SK-N-SH (cell line): ENCODE results near the gene LAPTM4A. TPM values are rescaled to one million over a fixed set of nuclear protein-coding genes. Genes with fewer than 3 reads are reported as not detected.

Experiments used
- CTCF ChIA-PET: fragments of 300-600, 350-600 bp; formaldehyde crosslinking; extraction: SDS; loops from one replicate; lab custom pipeline; 2021; lab: Yijun Ruan, JAX
- POLR2A ChIA-PET: fragments of 350-600 bp; sonication (Branson Sonifier 250); formaldehyde crosslinking; extraction: SDS; loops from one replicate; lab custom pipeline; 2020; ENCODE audit warnings: antibody characterized with exemption, inconsistent platforms; lab: Yijun Ruan, JAX
- DNase-seq: peaks from one replicate; pipeline ENCODE4 v3.0.0; 2012
- H2AFZ ChIP-seq: fragments of 200-600 bp; sonication (generic); 2 replicates; pipeline ENCODE4 v1.8.1; 2016; ENCODE audit warnings: antibody characterized with exemption, mild to moderate bottlenecking, low read depth
- H3F3A ChIP-seq: fragments of 200-600 bp; sonication (generic); replicated peaks from 2 replicates; pipeline ENCODE3; 2016; ENCODE audit warnings: antibody characterized with exemption, mild to moderate bottlenecking; ENCODE audit not compliant: insufficient read depth
- H3K27ac ChIP-seq, 2 experiments: fragments of 200-500 bp in 1 of 2; fragments of 200-600 bp in 1 of 2; sonication (Bioruptor generic) in 1 of 2; sonication (generic), shearing (Covaris generic) in 1 of 2; 2 replicates each; pipeline versions ENCODE4 v1.5.1 to v1.6.1; 2014 to 2016; ENCODE audit warnings: low read depth in 2 of 2, inconsistent platforms in 1 of 2, low read length in 1 of 2, mild to moderate bottlenecking in 1 of 2, mixed read lengths in 1 of 2
- H3K27me3 ChIP-seq: fragments of 200-600 bp; sonication (generic), shearing (Covaris generic); 2 replicates; pipeline ENCODE4 v1.6.1; 2016; ENCODE audit warnings: mixed run types; ENCODE audit not compliant: insufficient read depth
- H3K36me3 ChIP-seq, 2 experiments: fragments of 200-500 bp in 1 of 2; fragments of 200-600 bp in 1 of 2; sonication (Bioruptor generic) in 1 of 2; sonication (generic) in 1 of 2; replicated peaks in 1 of 2; 2 replicates each; pipeline versions ENCODE3 to v1.5.1; 2014 to 2016; ENCODE audit warnings: low read length in 1 of 2, mild to moderate bottlenecking in 1 of 2; ENCODE audit not compliant: insufficient read depth in 2 of 2, control insufficient read depth in 1 of 2
- H3K4me1 ChIP-seq, 2 experiments: fragments of 200-500 bp in 1 of 2; fragments of 200-600 bp in 1 of 2; sonication (Bioruptor generic) in 1 of 2; sonication (generic), shearing (Covaris generic) in 1 of 2; 2 replicates each; pipeline versions ENCODE4 v1.5.1 to v1.6.1; 2014 to 2016; ENCODE audit warnings: low read depth in 1 of 2, low read length in 1 of 2, mixed run types in 1 of 2; ENCODE audit not compliant: insufficient read depth in 2 of 2, control insufficient read depth in 1 of 2
- H3K4me2 ChIP-seq: fragments of 200-600 bp; sonication (generic), shearing (Covaris generic); 2 replicates; pipeline ENCODE4 v1.6.1; 2017; ENCODE audit warnings: mixed run types
- H3K4me3 ChIP-seq, 2 experiments: fragments of 200-500 bp in 1 of 2; fragments of 200-600 bp in 1 of 2; sonication (Bioruptor generic) in 1 of 2; sonication (generic), shearing (Covaris generic) in 1 of 2; 2 replicates each; pipeline versions ENCODE4 v1.5.1 to v1.8.1; 2014 to 2016; ENCODE audit warnings: low read depth in 2 of 2, inconsistent platforms in 1 of 2, low read length in 1 of 2, mild to moderate bottlenecking in 1 of 2, mixed read lengths in 1 of 2, moderate library complexity in 1 of 2
- H3K79me2 ChIP-seq: fragments of 200-600 bp; sonication (generic); 2 replicates; pipeline ENCODE4 v1.8.1; 2017; ENCODE audit warnings: mild to moderate bottlenecking; ENCODE audit not compliant: insufficient read depth
- H3K9ac ChIP-seq: fragments of 200-600 bp; sonication (generic); 2 replicates; pipeline ENCODE4 v1.6.1; 2017; ENCODE audit warnings: mixed run types
- H3K9me2 ChIP-seq: fragments of 200-600 bp; sonication (generic); 2 replicates; pipeline ENCODE4 v1.6.1; 2017; ENCODE audit warnings: mixed run types
- H3K9me3 ChIP-seq: fragments of 200-600 bp; sonication (generic); 2 replicates; pipeline ENCODE4 v1.6.1; 2017; ENCODE audit warnings: mixed run types, mild to moderate bottlenecking, moderate library complexity
- H4K20me1 ChIP-seq: fragments of 200-600 bp; sonication (generic); 2 replicates; pipeline ENCODE4 v1.6.1; 2017; ENCODE audit warnings: mild to moderate bottlenecking, mixed run types; ENCODE audit not compliant: insufficient read depth
- EZH2phosphoT487 ChIP-seq: fragments of 200-600 bp; sonication (generic); IDR thresholded peaks from 2 replicates; pipeline ENCODE4 v1.6.1; 2017; ENCODE audit warnings: low read depth, mixed run types, mild to moderate bottlenecking, antibody characterized with exemption, moderate library complexity, borderline replicate concordance
- FOXM1 ChIP-seq: IDR thresholded peaks from 2 replicates; pipeline ENCODE4 v1.4.0; 2012; ENCODE audit warnings: low read depth, mild to moderate bottlenecking
- GABPA ChIP-seq: IDR thresholded peaks from 2 replicates; pipeline ENCODE4 v1.4.0; 2012; ENCODE audit warnings: low read depth, mild to moderate bottlenecking
- GATA2 ChIP-seq: sonication (generic); formaldehyde crosslinking; IDR thresholded peaks from 2 replicates; pipeline ENCODE4 v1.5.0; 2020; ENCODE audit warnings: mild to moderate bottlenecking, missing genetic modification reagents
- MEF2A ChIP-seq: IDR thresholded peaks from 2 replicates; pipeline ENCODE4 v1.4.0; 2012; ENCODE audit warnings: low read depth, borderline replicate concordance
- MXI1 ChIP-seq: IDR thresholded peaks from 2 replicates; pipeline ENCODE4 v1.6.1; 2012; ENCODE audit warnings: mild to moderate bottlenecking, low read depth, low read length, improper control_type of control experiment
- NRF1 ChIP-seq: IDR thresholded peaks from 2 replicates; pipeline ENCODE4 v1.6.1; 2012; ENCODE audit warnings: low read depth, mild to moderate bottlenecking, low read length
- POLR2AphosphoS5 ChIP-seq: IDR thresholded peaks from 2 replicates; pipeline ENCODE4 v1.6.1; 2012; ENCODE audit warnings: low read depth, low read length
- RXRA ChIP-seq: IDR thresholded peaks from 2 replicates; pipeline ENCODE4 v1.4.0; 2012; ENCODE audit warnings: low read depth, mild to moderate bottlenecking, borderline replicate concordance
- TEAD4 ChIP-seq: IDR thresholded peaks from 2 replicates; pipeline ENCODE4 v1.4.0; 2012; ENCODE audit warnings: mild to moderate bottlenecking, borderline replicate concordance; ENCODE audit not compliant: insufficient read depth
- WGBS: methylation state at CpG from one replicate; pipeline ENCODE4 v1.1.6; 2017; ENCODE audit warnings: low lambda C conversion rate; 5-methylcytosine and 5-hydroxymethylcytosine counted together
- polyA plus RNA-seq, 3 experiments: library from polyadenylated mRNA; depleted of rRNA; stranded (reverse); fragments of >200 nt; gene quantifications; 2 replicates each; pipeline ENCODE4 v1.2.3, GENCODE V29; 2012
- TF ChIP-seq, protein P1 (sequence below): IDR thresholded peaks from 2 replicates; pipeline ENCODE4; 2012
- TF ChIP-seq, protein P2 (sequence below): fragments of 150-350 bp; IDR thresholded peaks from 2 replicates; pipeline ENCODE4 v1.6.1; 2016; ENCODE audit warnings: mild to moderate bottlenecking, low read depth, low read length
- TF ChIP-seq, protein P3 (sequence below): IDR thresholded peaks from 2 replicates; pipeline ENCODE4 v1.4.0; 2012; ENCODE audit warnings: low read depth
- TF ChIP-seq, protein P4 (sequence below): fragments of 150-350 bp; IDR thresholded peaks from 2 replicates; pipeline ENCODE4 v1.6.1; 2017; ENCODE audit warnings: antibody characterized with exemption, low read length, low read depth, borderline replicate concordance
- TF ChIP-seq, protein P5 (sequence below): IDR thresholded peaks from 2 replicates; pipeline ENCODE4 v1.6.1; 2012; ENCODE audit warnings: mild to moderate bottlenecking, low read depth, low read length, moderate library complexity

Gene LAPTM4A
- polyA plus RNA-seq, 1 of the 3 experiments (the other 2 are of a cell fraction), result 306 TPM

DNA sequence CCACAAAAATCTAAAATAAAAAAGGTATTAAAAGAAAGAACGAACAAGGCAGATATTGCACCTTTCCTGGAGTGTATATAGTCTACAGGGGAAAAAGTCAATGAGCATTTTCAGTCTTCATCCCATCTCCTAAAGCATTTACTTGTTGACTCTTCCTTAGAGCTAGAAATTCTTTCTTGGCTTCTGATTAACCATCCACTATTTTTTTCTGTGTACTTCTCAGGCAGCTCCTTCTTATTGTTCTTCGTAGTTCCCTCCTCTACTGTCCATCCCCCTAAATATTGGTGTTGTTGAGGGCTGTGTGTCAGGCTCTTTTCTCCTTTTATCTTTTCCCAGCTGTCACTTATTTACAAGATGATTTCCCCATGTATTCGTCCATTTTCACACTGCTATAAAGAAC, 3.5 kb upstream of the LAPTM4A start:
- no peak for DNase-seq
- no peaks in the 10 kb centered on the region for H3K9me2 ChIP-seq
- H3K36me3 ChIP-seq, result no peaks in the 10 kb centered on the region
- no peak overlapping the region for H2AFZ ChIP-seq
- no peaks in the 10 kb centered on the region for H3K27me3 ChIP-seq
- H3K4me2 ChIP-seq, result no peak overlapping the region
- no peaks in the 10 kb centered on the region for H4K20me1 ChIP-seq
- peaks cover 3% of the 10 kb centered on the region for H3F3A ChIP-seq
- H3K4me1 ChIP-seq, result peaks cover 0 to 11% of the 10 kb centered on the region in 2 experiments; a peak in 2 of 4 replicates
- TF ChIP-seq, protein P1, sequence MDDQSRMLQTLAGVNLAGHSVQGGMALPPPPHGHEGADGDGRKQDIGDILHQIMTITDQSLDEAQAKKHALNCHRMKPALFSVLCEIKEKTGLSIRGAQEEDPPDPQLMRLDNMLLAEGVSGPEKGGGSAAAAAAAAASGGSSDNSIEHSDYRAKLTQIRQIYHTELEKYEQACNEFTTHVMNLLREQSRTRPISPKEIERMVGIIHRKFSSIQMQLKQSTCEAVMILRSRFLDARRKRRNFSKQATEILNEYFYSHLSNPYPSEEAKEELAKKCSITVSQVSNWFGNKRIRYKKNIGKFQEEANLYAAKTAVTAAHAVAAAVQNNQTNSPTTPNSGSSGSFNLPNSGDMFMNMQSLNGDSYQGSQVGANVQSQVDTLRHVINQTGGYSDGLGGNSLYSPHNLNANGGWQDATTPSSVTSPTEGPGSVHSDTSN, result no peak
- TF ChIP-seq POLR2AphosphoS5 (no peak), FOXM1 (no peak), NRF1 (no peak), GABPA (no peak), GATA2 (CRISPR knock-in tag) (no peak), EZH2phosphoT487 (no peak), MXI1 (no peak), RXRA (no peak), TEAD4 (no peak), MEF2A (no peak)
- TF ChIP-seq, protein P2, sequence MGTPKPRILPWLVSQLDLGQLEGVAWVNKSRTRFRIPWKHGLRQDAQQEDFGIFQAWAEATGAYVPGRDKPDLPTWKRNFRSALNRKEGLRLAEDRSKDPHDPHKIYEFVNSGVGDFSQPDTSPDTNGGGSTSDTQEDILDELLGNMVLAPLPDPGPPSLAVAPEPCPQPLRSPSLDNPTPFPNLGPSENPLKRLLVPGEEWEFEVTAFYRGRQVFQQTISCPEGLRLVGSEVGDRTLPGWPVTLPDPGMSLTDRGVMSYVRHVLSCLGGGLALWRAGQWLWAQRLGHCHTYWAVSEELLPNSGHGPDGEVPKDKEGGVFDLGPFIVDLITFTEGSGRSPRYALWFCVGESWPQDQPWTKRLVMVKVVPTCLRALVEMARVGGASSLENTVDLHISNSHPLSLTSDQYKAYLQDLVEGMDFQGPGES, result no peak
- TF ChIP-seq, protein P3, sequence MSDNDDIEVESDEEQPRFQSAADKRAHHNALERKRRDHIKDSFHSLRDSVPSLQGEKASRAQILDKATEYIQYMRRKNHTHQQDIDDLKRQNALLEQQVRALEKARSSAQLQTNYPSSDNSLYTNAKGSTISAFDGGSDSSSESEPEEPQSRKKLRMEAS, result no peak
- TF ChIP-seq, protein P4, sequence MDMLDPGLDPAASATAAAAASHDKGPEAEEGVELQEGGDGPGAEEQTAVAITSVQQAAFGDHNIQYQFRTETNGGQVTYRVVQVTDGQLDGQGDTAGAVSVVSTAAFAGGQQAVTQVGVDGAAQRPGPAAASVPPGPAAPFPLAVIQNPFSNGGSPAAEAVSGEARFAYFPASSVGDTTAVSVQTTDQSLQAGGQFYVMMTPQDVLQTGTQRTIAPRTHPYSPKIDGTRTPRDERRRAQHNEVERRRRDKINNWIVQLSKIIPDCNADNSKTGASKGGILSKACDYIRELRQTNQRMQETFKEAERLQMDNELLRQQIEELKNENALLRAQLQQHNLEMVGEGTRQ, result no peak
- TF ChIP-seq, protein P5, sequence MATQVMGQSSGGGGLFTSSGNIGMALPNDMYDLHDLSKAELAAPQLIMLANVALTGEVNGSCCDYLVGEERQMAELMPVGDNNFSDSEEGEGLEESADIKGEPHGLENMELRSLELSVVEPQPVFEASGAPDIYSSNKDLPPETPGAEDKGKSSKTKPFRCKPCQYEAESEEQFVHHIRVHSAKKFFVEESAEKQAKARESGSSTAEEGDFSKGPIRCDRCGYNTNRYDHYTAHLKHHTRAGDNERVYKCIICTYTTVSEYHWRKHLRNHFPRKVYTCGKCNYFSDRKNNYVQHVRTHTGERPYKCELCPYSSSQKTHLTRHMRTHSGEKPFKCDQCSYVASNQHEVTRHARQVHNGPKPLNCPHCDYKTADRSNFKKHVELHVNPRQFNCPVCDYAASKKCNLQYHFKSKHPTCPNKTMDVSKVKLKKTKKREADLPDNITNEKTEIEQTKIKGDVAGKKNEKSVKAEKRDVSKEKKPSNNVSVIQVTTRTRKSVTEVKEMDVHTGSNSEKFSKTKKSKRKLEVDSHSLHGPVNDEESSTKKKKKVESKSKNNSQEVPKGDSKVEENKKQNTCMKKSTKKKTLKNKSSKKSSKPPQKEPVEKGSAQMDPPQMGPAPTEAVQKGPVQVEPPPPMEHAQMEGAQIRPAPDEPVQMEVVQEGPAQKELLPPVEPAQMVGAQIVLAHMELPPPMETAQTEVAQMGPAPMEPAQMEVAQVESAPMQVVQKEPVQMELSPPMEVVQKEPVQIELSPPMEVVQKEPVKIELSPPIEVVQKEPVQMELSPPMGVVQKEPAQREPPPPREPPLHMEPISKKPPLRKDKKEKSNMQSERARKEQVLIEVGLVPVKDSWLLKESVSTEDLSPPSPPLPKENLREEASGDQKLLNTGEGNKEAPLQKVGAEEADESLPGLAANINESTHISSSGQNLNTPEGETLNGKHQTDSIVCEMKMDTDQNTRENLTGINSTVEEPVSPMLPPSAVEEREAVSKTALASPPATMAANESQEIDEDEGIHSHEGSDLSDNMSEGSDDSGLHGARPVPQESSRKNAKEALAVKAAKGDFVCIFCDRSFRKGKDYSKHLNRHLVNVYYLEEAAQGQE, result no peak
- H3K79me2 ChIP-seq, result peaks cover 23% of the 10 kb centered on the region
- H3K4me3 ChIP-seq, result no peak overlapping the region
- ChIA-PET CTCF (interaction anchor here (1.2 to 2.8 kb wide), 7 partner anchors 8 to 44 kb away, joined by 4 to 13 read pairs (median 5); no protein-coding TSS in a partner anchor), POLR2A (no interaction called here)
- no peaks in the 10 kb centered on the region for H3K9me3 ChIP-seq
- no peak overlapping the region for H3K9ac ChIP-seq
- WGBS, result 80% methylated on average over 3 of the region's 3 CpGs
- H3K27ac ChIP-seq, result no peak overlapping the region
